Measurements from ENCODE around the gene CYP2R1. TPM values are rescaled to one million over a fixed set of nuclear protein-coding genes. Genes with fewer than 3 reads are reported as not detected.
A peak's percentile ranks its signal among the peaks of the same experiment; 100 is the strongest.
"Not testable (repeated sequence)": the region's sequence is repeated elsewhere in the genome, so short reads cannot be mapped to it uniquely, and the experiment has no call there.

The CYP2R1 gene
- total RNA-seq, 1 donor from 2014 or later, result 13.7 TPM

GRCh38 chr11:14905104-14906033 is 13.3 kb upstream of the CYP2R1 start:
- Mint-ChIP-seq H3K4me1 (peaks cover 53% of the 10 kb centered on the region), H3K36me3 (ENCODE audit: low read depth) (no peaks in the 10 kb centered on the region), H3K27me3 (no peaks in the 10 kb centered on the region), H3K9me3 (no peaks in the 10 kb centered on the region), H3K27ac (peak overlapping the region; percentile 93), H3K4me3 (peak overlapping the region; percentile 96)
- DNase-seq, result peak; percentile 94
- intact Hi-C loops (cut with micrococcal nuclease), result loop anchor here (1.0 to 5.0 kb wide), 4 partner anchors 14 to 385 kb away; partner anchors contain the start of genes CALCA and PSMA1

- Mint-ChIP-seq H3K9me3 (no peaks in the 10 kb centered on the region), H3K27me3 (no peaks in the 10 kb centered on the region), H3K4me1 (peaks cover 53% of the 10 kb centered on the region), H3K36me3 (ENCODE audit: low read depth) (no peaks in the 10 kb centered on the region), H3K27ac (peak overlapping the region; percentile 93), H3K4me3 (peak overlapping the region; percentile 96)
- intact Hi-C loops (cut with micrococcal nuclease), result loop anchor here (1.0 to 5.0 kb wide), 5 partner anchors 13 to 384 kb away; partner anchors contain the start of genes CALCA and PSMA1
- peak; percentile 95 for DNase-seq
Measured at GRCh38 chr11:14904745-14905103, 12.7 kb upstream of the CYP2R1 start.

GRCh38 chr11:14902650-14903350 is 10.8 kb upstream of the CYP2R1 start:
- Mint-ChIP-seq H3K4me1 (peaks cover 41% of the 10 kb centered on the region), H3K36me3 (ENCODE audit: low read depth) (no peaks in the 10 kb centered on the region), H3K27ac (no peak overlapping the region), H3K4me3 (no peak overlapping the region), H3K9me3 (no peaks in the 10 kb centered on the region), H3K27me3 (no peaks in the 10 kb centered on the region)
- intact Hi-C loops (cut with micrococcal nuclease), result no loop called here
- DNase-seq, result peak; percentile 56

GRCh38 chr11:14898906-14899305 is 6.9 kb upstream of the CYP2R1 start:
- no peak overlapping the region for H3K27ac Mint-ChIP-seq
- no peaks in the 10 kb centered on the region for H3K27me3 Mint-ChIP-seq

GRCh38 chr11:14898355-14898754 is 6.3 kb upstream of the CYP2R1 start:
- no peaks in the 10 kb centered on the region for H3K9me3 Mint-ChIP-seq
- no peaks in the 10 kb centered on the region for H3K27me3 Mint-ChIP-seq
- peaks cover 24% of the 10 kb centered on the region for H3K4me1 Mint-ChIP-seq
- peak; percentile 29 for DNase-seq
- H3K4me3 Mint-ChIP-seq, result no peak overlapping the region
- peaks cover 2% of the 10 kb centered on the region for H3K36me3 Mint-ChIP-seq (ENCODE audit: low read depth)
- no peak overlapping the region for H3K27ac Mint-ChIP-seq
- intact Hi-C loops (cut with micrococcal nuclease), result loop anchor here (10.0 kb wide), 1 partner anchor 524 kb away; no protein-coding TSS in a partner anchor

More at GRCh38 chr11:14898906-14899305, 6.9 kb upstream of the CYP2R1 start:
- Mint-ChIP-seq H3K4me3 (no peak overlapping the region), H3K36me3 (ENCODE audit: low read depth) (no peaks in the 10 kb centered on the region), H3K4me1 (peaks cover 23% of the 10 kb centered on the region), H3K9me3 (no peaks in the 10 kb centered on the region)
- intact Hi-C loops (cut with micrococcal nuclease), result loop anchor here (10.0 kb wide), 1 partner anchor 524 kb away; no protein-coding TSS in a partner anchor
- peak; percentile 51 for DNase-seq

- H3K27ac Mint-ChIP-seq, result peak overlapping the region; percentile 82
- H3K27me3 Mint-ChIP-seq, result no peaks in the 10 kb centered on the region
- peaks cover 8% of the 10 kb centered on the region for H3K36me3 Mint-ChIP-seq (ENCODE audit: low read depth)
- no peaks in the 10 kb centered on the region for H3K9me3 Mint-ChIP-seq
- peak; percentile 67 for DNase-seq
- H3K4me1 Mint-ChIP-seq, result peaks cover 35% of the 10 kb centered on the region
- intact Hi-C loops (cut with micrococcal nuclease), result loop anchor here (5.0 to 10.0 kb wide), 3 partner anchors 358 to 1608 kb away; no protein-coding TSS in a partner anchor
- peak overlapping the region; percentile 25 for H3K4me3 Mint-ChIP-seq
Measured at GRCh38 chr11:14894657-14895598, 2.9 kb upstream of the CYP2R1 start.

- DNase-seq, result no peak
- intact Hi-C loops (cut with micrococcal nuclease), result loop anchor here (5.0 to 10.0 kb wide), 3 partner anchors 355 to 1605 kb away; no protein-coding TSS in a partner anchor
- Mint-ChIP-seq H3K36me3 (ENCODE audit: low read depth) (peaks cover 20% of the 10 kb centered on the region), H3K4me1 (peaks cover 49% of the 10 kb centered on the region), H3K27ac (peak overlapping the region; percentile 87), H3K27me3 (no peaks in the 10 kb centered on the region), H3K4me3 (peak overlapping the region; percentile 93), H3K9me3 (no peaks in the 10 kb centered on the region)
Measured at GRCh38 chr11:14892577-14892976, 546 bp upstream of the CYP2R1 start.

GRCh38 chr11:14891143-14892035 is 642 bp downstream of the CYP2R1 start:
- Mint-ChIP-seq H3K4me3 (peak overlapping the region; percentile 93), H3K27me3 (no peaks in the 10 kb centered on the region), H3K4me1 (peaks cover 59% of the 10 kb centered on the region), H3K27ac (peak overlapping the region; percentile 99), H3K9me3 (no peaks in the 10 kb centered on the region), H3K36me3 (ENCODE audit: low read depth) (peaks cover 26% of the 10 kb centered on the region)
- intact Hi-C loops (cut with micrococcal nuclease), result loop anchor here (1.0 to 10.0 kb wide), 9 partner anchors 14 to 1604 kb away; partner anchors contain the start of gene PSMA1
- DNase-seq, result peak; percentile 97

GRCh38 chr11:14886513-14886912 is 5.5 kb downstream of the CYP2R1 start:
- no peak overlapping the region for H3K4me3 Mint-ChIP-seq
- intact Hi-C loops (cut with micrococcal nuclease), result no loop called here
- no peak for DNase-seq
- peaks cover 37% of the 10 kb centered on the region for H3K4me1 Mint-ChIP-seq
- no peak overlapping the region for H3K27ac Mint-ChIP-seq
- no peaks in the 10 kb centered on the region for H3K27me3 Mint-ChIP-seq
- peaks cover 8% of the 10 kb centered on the region for H3K9me3 Mint-ChIP-seq
- H3K36me3 Mint-ChIP-seq (ENCODE audit: low read depth), result peaks cover 48% of the 10 kb centered on the region

- Mint-ChIP-seq H3K4me3 (no peak overlapping the region), H3K36me3 (ENCODE audit: low read depth) (peaks cover 59% of the 10 kb centered on the region), H3K9me3 (peaks cover 8% of the 10 kb centered on the region), H3K27me3 (no peaks in the 10 kb centered on the region), H3K27ac (no peak overlapping the region), H3K4me1 (peaks cover 28% of the 10 kb centered on the region)
- no peak for DNase-seq
- intact Hi-C loops (cut with micrococcal nuclease), result no loop called here
Measured at GRCh38 chr11:14884667-14885273, 7.3 kb downstream of the CYP2R1 start.

- peaks cover 60% of the 10 kb centered on the region for H3K36me3 Mint-ChIP-seq (ENCODE audit: low read depth)
- intact Hi-C loops (cut with micrococcal nuclease); H3K9me3 Mint-ChIP-seq; H3K4me3 Mint-ChIP-seq; DNase-seq; H3K27me3 Mint-ChIP-seq; H3K27ac Mint-ChIP-seq: not testable (repeated sequence)
- H3K4me1 Mint-ChIP-seq, result peaks cover 23% of the 10 kb centered on the region
Measured at GRCh38 chr11:14883683-14884082, 8.3 kb downstream of the CYP2R1 start.

- Mint-ChIP-seq H3K27me3 (no peaks in the 10 kb centered on the region), H3K4me3 (no peak overlapping the region), H3K9me3 (peaks cover 8% of the 10 kb centered on the region), H3K4me1 (peaks cover 11% of the 10 kb centered on the region), H3K36me3 (ENCODE audit: low read depth) (peaks cover 64% of the 10 kb centered on the region), H3K27ac (no peak overlapping the region)
- intact Hi-C loops (cut with micrococcal nuclease), result no loop called here
- DNase-seq, result no peak
Measured at GRCh38 chr11:14882196-14882595, 9.8 kb downstream of the CYP2R1 start.

Data from activated CD4-positive, alpha-beta T cell treated with anti-CD3 and anti-CD28 coated beads, Interleukin-2, amount 10 ng/mL, durations not matched to agents 24 days and 14 days (primary cell).